Measurements from ENCODE around the gene AQR. TPM values are rescaled to one million over a fixed set of nuclear protein-coding genes. Genes with fewer than 3 reads are reported as not detected.

AQR gene
- total and polyA plus RNA-seq, 2 of the 13 experiments (the other 11 are each of a cell fraction or from before 2014, with no cell fraction given): 18.7 to 31.3 TPM

DNA sequence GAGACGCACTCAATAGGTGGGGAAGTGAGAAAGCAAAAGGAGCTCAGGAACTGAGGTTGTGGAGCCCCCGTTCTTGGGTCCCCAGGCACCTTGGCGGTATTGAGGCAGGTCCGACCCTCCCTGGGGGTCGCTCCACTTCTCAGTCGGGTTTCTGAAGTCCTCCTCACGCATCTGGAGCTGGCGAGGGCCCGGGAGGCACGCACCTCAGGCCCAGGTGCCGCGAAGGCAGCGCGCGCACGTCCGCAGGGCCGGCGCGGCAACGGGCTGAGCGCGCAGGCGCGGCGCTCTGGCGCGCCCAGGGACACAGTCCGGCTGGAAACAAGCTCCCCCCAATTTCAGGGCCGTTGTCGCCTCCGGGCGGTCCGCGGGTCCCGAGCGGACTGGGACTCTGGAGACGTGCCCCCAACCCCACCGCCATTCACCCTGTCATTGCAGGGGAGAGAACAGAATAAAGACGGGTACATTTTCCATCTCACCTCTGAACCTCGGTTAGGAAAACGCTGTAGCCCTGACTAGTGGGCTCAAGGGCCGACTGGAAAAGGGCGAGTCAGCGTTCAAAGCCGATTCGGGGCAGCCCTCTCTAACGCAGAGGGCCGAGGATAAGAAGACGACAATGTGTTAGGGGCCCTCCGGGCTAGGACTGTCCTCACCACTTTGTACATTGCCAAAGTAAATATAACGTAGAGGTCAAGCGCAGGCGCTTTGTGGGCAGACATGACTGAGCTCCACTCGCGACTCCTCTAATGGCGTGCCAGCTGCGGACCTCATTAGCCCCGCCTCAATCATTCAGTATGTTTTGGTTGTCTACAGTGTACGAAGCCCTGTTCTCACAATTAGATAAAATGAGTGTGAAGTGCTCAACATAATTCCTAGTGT is 18.7 kb upstream of the AQR start, which contains the start of gene ZNF770 (continued):
- peak; percentile 92; the same call in 1 of the 2 replicates for TF ChIP-seq KAT7 (CRISPR knock-in tag; IDR thresholded peaks at IDR 0.05; ENCODE audit: borderline replicate concordance)
- peak; percentile 66; the same call in 1 of the 2 replicates for TF ChIP-seq ZSCAN30 (CRISPR knock-in tag; IDR thresholded peaks at IDR 0.05)
- TF ChIP-seq MBNL3 (CRISPR knock-in tag; conservative IDR thresholded peaks at IDR 0.05): no peak
- TF ChIP-seq ZNF432 (CRISPR knock-in tag; IDR thresholded peaks at IDR 0.05; ENCODE audit: borderline replicate concordance): no peak
- no peak for TF ChIP-seq NCOA1 (CRISPR knock-in tag; IDR thresholded peaks at IDR 0.05)
- TF ChIP-seq KDM5A (IDR thresholded peaks at IDR 0.05; ENCODE audit: borderline replicate concordance, low read length): peak; percentile 93
- TF ChIP-seq ZNF264 (CRISPR knock-in tag; IDR thresholded peaks at IDR 0.05): 0 out of 2 replicates have a peak, but pooled peaks have one; percentile 48
- TF ChIP-seq ZNF224 (CRISPR knock-in tag; IDR thresholded peaks at IDR 0.05): peak; percentile 61; the same call in 1 of the 2 replicates
- peak; percentile 90 for TF ChIP-seq ZSCAN21 (CRISPR knock-in tag; IDR thresholded peaks at IDR 0.05; ENCODE audit: borderline replicate concordance)
- TF ChIP-seq, protein P1, sequence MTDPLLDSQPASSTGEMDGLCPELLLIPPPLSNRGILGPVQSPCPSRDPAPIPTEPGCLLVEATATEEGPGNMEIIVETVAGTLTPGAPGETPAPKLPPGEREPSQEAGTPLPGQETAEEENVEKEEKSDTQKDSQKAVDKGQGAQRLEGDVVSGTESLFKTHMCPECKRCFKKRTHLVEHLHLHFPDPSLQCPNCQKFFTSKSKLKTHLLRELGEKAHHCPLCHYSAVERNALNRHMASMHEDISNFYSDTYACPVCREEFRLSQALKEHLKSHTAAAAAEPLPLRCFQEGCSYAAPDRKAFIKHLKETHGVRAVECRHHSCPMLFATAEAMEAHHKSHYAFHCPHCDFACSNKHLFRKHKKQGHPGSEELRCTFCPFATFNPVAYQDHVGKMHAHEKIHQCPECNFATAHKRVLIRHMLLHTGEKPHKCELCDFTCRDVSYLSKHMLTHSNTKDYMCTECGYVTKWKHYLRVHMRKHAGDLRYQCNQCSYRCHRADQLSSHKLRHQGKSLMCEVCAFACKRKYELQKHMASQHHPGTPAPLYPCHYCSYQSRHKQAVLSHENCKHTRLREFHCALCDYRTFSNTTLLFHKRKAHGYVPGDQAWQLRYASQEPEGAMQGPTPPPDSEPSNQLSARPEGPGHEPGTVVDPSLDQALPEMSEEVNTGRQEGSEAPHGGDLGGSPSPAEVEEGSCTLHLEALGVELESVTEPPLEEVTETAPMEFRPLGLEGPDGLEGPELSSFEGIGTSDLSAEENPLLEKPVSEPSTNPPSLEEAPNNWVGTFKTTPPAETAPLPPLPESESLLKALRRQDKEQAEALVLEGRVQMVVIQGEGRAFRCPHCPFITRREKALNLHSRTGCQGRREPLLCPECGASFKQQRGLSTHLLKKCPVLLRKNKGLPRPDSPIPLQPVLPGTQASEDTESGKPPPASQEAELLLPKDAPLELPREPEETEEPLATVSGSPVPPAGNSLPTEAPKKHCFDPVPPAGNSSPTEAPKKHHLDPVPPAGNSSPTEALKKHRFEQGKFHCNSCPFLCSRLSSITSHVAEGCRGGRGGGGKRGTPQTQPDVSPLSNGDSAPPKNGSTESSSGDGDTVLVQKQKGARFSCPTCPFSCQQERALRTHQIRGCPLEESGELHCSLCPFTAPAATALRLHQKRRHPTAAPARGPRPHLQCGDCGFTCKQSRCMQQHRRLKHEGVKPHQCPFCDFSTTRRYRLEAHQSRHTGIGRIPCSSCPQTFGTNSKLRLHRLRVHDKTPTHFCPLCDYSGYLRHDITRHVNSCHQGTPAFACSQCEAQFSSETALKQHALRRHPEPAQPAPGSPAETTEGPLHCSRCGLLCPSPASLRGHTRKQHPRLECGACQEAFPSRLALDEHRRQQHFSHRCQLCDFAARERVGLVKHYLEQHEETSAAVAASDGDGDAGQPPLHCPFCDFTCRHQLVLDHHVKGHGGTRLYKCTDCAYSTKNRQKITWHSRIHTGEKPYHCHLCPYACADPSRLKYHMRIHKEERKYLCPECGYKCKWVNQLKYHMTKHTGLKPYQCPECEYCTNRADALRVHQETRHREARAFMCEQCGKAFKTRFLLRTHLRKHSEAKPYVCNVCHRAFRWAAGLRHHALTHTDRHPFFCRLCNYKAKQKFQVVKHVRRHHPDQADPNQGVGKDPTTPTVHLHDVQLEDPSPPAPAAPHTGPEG (CRISPR knock-in tag; IDR thresholded peaks at IDR 0.05): peak; percentile 96
- TF ChIP-seq RARA (CRISPR knock-in tag; IDR thresholded peaks at IDR 0.05): peak; percentile 30; the same call in 1 of the 2 replicates
- no peak for TF ChIP-seq ZMYM3 (CRISPR knock-in tag; IDR thresholded peaks at IDR 0.05)
- no peak for TF ChIP-seq SIX4 (CRISPR knock-in tag; IDR thresholded peaks at IDR 0.05)
- peak; percentile 76 for TF ChIP-seq ZNF768 (CRISPR knock-in tag; IDR thresholded peaks at IDR 0.05)
- peak; percentile 66 for TF ChIP-seq ZNF605 (CRISPR knock-in tag; IDR thresholded peaks at IDR 0.05)
- TF ChIP-seq HNRNPH1 (optimal IDR thresholded peaks at IDR 0.05; ENCODE audit: low read depth, low read length): no peak
- peak; percentile 52; the same call in 1 of the 2 replicates for TF ChIP-seq CHD2 (IDR thresholded peaks at IDR 0.05; ENCODE audit: low read depth, low read length)
- 0 out of 2 replicates have a peak, but pooled peaks have one; percentile 18 for TF ChIP-seq ZNF441 (CRISPR knock-in tag; IDR thresholded peaks at IDR 0.05; ENCODE audit: borderline replicate concordance)
- TF ChIP-seq ATRX (CRISPR knock-in tag; IDR thresholded peaks at IDR 0.05; ENCODE audit: borderline replicate concordance): no peak
- TF ChIP-seq PAWR (CRISPR knock-in tag; IDR thresholded peaks at IDR 0.05; ENCODE audit: borderline replicate concordance): no peak
- peak; percentile 81 for TF ChIP-seq ZNF446 (CRISPR knock-in tag; IDR thresholded peaks at IDR 0.05)
- peak; percentile 77 for TF ChIP-seq ZNF274 (CRISPR knock-in tag; IDR thresholded peaks at IDR 0.05)
- TF ChIP-seq ASH2L (IDR thresholded peaks at IDR 0.05; ENCODE audit: insufficient read length, low read depth, low read length): peak; percentile 98
- no peak; the same call in 1 of the 2 replicates for TF ChIP-seq ZSCAN31 (CRISPR knock-in tag; IDR thresholded peaks at IDR 0.05; ENCODE audit: low read depth)
- TF ChIP-seq ZNF563 (CRISPR knock-in tag; IDR thresholded peaks at IDR 0.05): peak; percentile 93
